Ishikawa (cell line): Measurements from ENCODE around the gene MAOB.

Experiments used
- EGR1 ChIP-seq: IDR thresholded peaks from 2 replicates; pipeline ENCODE4 v1.6.1; 2012
- EP300 ChIP-seq: IDR thresholded peaks from 2 replicates; pipeline ENCODE4 v1.6.1; 2012; ENCODE audit warnings: borderline replicate concordance
- FOXM1 ChIP-seq: IDR thresholded peaks from 2 replicates; pipeline ENCODE4 v1.6.1; 2012; ENCODE audit warnings: low read depth, borderline replicate concordance
- RAD21 ChIP-seq: IDR thresholded peaks from 2 replicates; pipeline ENCODE4 v1.6.1; 2012; ENCODE audit warnings: low read depth
- TEAD4 ChIP-seq: IDR thresholded peaks from 2 replicates; pipeline ENCODE4 v1.6.1; 2012
- YY1 ChIP-seq: IDR thresholded peaks from 2 replicates; pipeline ENCODE4 v1.6.1; 2012; ENCODE audit warnings: low read depth
- TF ChIP-seq, protein P1 (sequence below): IDR thresholded peaks from 2 replicates; pipeline ENCODE4 v1.6.1; 2012; ENCODE audit warnings: low read depth, mild to moderate bottlenecking

DNA sequence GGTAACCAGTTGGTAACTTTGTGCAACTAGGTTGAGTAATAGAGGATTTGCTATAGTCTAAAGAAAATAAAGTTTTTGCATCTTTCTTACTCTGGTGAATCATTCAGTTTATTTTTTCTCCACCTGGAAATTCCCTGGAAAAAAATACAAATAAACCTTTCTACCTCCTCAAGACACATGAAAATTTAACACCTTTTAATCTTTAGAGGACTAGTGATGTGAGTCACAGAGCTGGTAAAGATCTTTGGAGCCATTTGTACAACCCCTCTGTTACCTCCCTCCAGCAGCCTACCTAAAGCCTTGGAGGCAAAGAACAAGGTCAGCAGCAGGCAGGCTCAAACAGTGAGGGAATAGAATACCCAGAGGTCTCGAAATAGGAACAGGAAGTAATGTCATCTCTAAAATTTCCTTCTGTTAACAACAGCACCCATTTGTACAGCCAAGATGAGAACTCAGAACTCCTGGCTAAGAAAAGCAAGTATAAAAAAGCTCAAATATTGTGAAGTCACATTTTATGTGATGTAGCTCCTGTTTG is 10.2 kb upstream of the MAOB start:
- TF ChIP-seq, protein P1, sequence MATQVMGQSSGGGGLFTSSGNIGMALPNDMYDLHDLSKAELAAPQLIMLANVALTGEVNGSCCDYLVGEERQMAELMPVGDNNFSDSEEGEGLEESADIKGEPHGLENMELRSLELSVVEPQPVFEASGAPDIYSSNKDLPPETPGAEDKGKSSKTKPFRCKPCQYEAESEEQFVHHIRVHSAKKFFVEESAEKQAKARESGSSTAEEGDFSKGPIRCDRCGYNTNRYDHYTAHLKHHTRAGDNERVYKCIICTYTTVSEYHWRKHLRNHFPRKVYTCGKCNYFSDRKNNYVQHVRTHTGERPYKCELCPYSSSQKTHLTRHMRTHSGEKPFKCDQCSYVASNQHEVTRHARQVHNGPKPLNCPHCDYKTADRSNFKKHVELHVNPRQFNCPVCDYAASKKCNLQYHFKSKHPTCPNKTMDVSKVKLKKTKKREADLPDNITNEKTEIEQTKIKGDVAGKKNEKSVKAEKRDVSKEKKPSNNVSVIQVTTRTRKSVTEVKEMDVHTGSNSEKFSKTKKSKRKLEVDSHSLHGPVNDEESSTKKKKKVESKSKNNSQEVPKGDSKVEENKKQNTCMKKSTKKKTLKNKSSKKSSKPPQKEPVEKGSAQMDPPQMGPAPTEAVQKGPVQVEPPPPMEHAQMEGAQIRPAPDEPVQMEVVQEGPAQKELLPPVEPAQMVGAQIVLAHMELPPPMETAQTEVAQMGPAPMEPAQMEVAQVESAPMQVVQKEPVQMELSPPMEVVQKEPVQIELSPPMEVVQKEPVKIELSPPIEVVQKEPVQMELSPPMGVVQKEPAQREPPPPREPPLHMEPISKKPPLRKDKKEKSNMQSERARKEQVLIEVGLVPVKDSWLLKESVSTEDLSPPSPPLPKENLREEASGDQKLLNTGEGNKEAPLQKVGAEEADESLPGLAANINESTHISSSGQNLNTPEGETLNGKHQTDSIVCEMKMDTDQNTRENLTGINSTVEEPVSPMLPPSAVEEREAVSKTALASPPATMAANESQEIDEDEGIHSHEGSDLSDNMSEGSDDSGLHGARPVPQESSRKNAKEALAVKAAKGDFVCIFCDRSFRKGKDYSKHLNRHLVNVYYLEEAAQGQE, result no peak
- TF ChIP-seq RAD21 (no peak), EP300 (no peak), FOXM1 (no peak), EGR1 (no peak), TEAD4 (no peak), YY1 (no peak)
